NCI-H1105 (cell line): ENCODE data around the gene TRIM72.
"Not testable (repeated sequence)": the region's sequence is repeated elsewhere in the genome, so short reads cannot be mapped to it uniquely, and the experiment has no call there.

ENCODE experiments used
- DNase-seq: peaks from one replicate; lab custom pipeline; 2025; lab: John Stamatoyannopoulos, UW

Gene TRIM72

GRCh38 chr16:31258366-31258765 lies 44.4 kb downstream of the TRIM72 start:
- no peak for DNase-seq

GRCh38 chr16:31260136-31260931 lies 46.4 kb downstream of the TRIM72 start:
- DNase-seq, result no peak

DNA sequence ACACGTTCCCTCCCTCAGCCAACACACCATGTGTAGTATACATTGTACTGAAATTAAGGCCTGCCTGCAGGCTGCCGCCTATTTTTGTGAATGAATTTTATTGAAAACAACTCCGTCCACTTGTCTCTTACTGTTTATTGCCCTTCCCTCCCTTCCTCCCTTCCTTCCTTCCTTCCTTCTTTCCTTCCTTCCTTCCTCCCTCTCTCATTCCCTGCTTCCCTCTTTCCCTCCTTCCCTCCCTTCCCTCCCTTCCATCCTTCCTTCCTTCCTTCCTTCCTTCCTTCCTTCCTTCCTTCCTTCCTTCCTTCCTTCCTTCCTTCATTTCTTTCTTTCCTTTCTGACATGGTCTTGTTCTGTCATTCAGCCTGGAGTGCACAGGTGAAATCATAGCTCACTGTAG lies 48.2 kb downstream of the TRIM72 start:
- no peak for DNase-seq

DNA sequence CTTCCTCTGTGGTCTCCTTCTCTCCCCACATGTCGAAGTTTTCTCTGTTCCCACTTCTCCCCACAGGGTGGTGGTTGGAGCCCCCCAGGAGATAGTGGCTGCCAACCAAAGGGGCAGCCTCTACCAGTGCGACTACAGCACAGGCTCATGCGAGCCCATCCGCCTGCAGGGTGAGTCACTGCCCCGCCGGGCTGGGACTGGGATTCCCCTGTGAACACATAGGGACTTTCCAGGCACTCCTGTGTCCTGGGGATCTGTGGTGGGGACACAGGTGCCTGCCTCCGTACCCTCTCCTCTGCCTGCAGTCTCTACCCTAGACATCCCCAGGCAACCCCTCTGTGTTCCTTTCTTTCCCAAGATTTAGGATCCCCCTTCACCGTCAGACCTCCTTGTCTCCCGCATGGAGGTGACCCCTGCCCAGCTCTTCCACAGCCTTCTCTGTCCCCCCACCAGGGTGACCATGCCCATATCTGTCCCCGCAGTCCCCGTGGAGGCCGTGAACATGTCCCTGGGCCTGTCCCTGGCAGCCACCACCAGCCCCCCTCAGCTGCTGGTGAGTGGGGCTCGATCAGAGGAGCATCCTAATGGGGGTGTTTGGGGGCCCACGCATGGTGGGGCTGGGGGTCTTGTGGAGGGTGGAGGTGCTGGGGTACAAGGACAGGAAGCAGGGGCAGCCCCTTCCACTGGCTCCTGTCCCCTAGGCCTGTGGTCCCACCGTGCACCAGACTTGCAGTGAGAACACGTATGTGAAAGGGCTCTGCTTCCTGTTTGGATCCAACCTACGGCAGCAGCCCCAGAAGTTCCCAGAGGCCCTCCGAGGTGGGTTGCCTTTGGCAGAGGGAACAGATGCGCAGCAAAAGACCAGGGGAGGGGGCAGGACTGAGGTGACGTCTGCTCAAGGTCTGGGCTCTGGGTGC lies 51.7 kb downstream of the TRIM72 start:
- DNase-seq, result no peak

DNA sequence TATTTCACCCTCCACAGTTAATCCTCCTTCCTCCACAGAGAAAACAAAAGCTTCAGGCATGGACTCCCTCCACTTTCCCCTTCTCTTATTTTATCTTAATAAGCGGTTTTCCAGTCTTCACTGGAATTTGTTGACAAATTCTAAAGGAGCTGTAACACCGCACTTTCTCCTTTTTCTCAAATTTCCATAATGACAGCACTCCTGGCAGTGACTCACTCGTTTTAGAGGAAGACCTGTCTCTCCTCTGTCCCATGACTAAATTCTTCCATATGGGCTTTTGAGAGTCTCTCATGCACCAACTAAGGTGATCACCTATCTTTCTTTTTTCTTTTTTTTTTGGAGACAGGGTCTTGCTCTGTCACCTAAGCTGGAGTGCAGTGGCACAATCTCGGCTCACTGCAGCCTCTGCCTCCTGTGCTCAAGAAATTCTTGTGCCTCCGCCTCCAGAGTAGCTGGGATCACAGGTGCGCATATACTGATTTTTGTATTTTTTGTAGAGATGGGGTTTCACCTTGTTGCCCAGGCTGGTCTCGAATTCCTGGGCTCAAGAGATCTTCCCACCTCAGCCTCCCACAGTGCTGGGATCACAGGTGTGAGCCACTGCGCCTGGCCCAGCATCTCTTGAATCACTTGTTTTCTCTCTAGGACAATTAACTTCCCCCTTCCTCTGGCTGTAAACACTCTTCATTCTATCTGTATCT lies 53.6 kb downstream of the TRIM72 start:
- no peak for DNase-seq

DNA sequence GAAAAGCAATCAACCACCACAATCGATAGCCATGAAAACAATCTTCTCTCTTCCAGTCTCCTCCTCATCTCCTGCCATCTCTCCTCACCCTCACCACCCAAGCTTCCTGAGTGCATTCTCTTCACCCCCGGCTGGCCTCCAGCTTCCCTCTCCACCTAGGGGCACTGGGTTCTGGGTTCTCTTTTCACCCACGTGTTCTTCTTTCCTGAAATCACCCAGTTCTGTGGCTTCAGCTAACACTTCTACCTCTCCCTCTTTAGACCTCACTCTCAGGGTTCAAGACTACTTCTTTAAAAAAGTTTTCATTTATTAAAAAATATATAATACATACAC lies 54.1 kb downstream of the TRIM72 start:
- DNase-seq, result no peak

DNA sequence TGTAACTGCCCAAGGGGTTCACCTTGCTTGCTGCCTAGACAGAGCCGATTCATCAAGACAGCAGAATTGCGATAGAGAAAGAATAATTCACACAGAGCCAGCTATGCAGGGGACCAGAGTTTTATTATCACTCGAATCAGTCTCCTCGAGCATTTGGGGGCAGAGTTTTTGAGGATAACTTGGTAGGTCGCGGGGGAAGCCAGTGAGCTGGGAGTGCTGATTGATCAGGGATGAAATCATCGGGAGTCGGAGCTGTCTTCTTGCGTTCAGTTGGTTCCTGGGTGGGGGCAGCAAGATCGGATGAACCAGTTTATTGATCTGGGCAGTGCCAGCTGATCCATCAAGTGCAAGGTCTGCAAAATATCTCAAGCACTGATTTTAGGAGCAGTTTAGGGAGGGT lies 55.0 kb downstream of the TRIM72 start:
- no peak for DNase-seq

- DNase-seq, result no peak
Observed at GRCh38 chr16:31269541-31269940, 55.6 kb downstream of the TRIM72 start.

DNA sequence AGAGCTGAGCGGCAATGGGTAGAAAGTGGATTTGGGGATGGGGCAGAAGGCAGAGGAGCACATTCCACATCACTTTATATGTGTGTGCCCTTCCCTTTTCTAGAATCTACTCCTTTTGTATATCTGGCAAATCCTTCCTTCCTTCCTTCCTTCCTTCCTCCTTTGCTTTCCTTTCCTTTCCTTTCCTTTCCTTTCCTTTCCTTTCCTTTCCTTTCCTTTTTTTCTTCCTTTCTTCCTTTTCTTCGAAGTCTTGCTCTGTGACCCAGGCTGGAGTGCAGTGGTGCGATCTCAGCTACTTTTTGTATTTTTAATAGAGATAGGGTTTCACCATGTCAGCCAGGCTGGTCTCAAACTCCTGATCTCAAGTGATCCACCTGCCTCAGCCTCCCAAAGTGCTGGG lies 56.1 kb downstream of the TRIM72 start:
- not testable (repeated sequence) for DNase-seq

GRCh38 chr16:31270795-31271194 lies 56.9 kb downstream of the TRIM72 start:
- no peak for DNase-seq

- no peak for DNase-seq
Observed at GRCh38 chr16:31271621-31272190, 57.8 kb downstream of the TRIM72 start.

DNA sequence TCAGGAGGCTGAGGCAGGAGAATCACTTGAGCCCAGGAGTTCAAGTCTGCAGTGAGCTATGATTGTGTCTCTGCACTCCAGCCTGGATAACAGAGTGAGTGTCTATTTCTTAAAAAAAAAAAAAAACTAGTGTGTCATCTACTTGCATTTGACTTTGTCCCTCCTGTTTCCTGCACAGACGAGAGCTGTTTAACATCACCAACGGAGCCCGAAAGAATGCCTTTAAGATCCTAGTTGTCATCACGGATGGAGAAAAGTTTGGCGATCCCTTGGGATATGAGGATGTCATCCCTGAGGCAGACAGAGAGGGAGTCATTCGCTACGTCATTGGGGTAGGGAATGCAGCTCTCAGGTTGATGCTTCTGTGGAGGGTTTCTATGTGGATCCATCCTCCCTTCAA lies 59.3 kb downstream of the TRIM72 start:
- DNase-seq, result no peak

GRCh38 chr16:31273676-31274075 lies 59.8 kb downstream of the TRIM72 start:
- DNase-seq, result no peak

GRCh38 chr16:31274831-31275816 lies 61.2 kb downstream of the TRIM72 start:
- no peak for DNase-seq

- DNase-seq, result no peak
Observed at GRCh38 chr16:31276600-31276999, 62.7 kb downstream of the TRIM72 start.

DNA sequence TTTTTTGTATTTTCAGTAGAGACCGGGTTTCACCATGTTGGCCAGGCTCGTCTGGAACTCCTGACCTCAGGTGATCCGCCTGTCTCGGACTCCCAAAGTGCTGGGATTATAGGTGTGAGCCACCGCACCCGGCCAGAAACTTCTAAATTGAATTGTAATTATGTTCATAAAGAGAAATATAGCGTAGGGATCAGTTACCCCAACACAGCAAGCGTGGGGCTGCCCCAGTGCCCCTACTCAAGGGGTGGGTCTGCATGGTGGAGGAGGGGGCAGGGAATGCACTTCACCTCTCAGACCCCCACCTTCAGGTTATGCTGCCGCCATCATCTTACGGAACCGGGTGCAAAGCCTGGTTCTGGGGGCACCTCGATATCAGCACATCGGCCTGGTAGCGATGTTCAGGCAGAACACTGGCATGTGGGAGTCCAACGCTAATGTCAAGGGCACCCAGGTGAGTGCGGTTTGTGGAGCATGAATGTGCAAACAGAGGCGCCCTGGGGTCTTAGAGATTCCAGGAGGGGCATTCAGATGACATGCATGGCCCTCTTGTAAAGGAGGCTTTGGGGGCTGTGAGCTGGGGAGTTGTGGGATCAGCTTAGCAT lies 63.8 kb downstream of the TRIM72 start:
- DNase-seq, result no peak

- DNase-seq, result not testable (repeated sequence)
Observed at GRCh38 chr16:31278853-31279252, 64.9 kb downstream of the TRIM72 start.
